VCaP (cell line): Measurements from ENCODE around the gene CTXND1.
A peak's percentile ranks its signal among the peaks of the same experiment; 100 is the strongest.
"Not testable (repeated sequence)": the region's sequence is repeated elsewhere in the genome, so short reads cannot be mapped to it uniquely, and the experiment has no call there.

Experiments used
- H3K27ac ChIP-seq: fragments of 450-650 bp; 2 replicates; pipeline ENCODE4 v1.5.1; 2017
- CTCF ChIP-seq: fragments of 450-650 bp; conservative IDR thresholded peaks from 2 replicates; pipeline ENCODE4 v1.5.1; 2017; ENCODE audit warnings: mild to moderate bottlenecking, moderate library complexity

Gene CTXND1

GRCh38 chr15:80252121-80252518 lies at the start of gene CTXND1:
CTXND1 (minus strand) TSS chr15:80252213; CDS start chr15:80201949, 50,264 bp downstream.
- H3K27ac ChIP-seq: peak within 1 kb of the TSS; percentile 70
- TF ChIP-seq CTCF: 0 out of 2 replicates have a peak, but pooled peaks have one; percentile 10

- no peak overlapping the region for H3K27ac ChIP-seq
- no peak for TF ChIP-seq CTCF
Measured at GRCh38 chr15:80301472-80301871, 49.5 kb upstream of the CTXND1 start.

GRCh38 chr15:80295777-80296176 lies 43.8 kb upstream of the CTXND1 start:
- H3K27ac ChIP-seq: not testable (repeated sequence)

GRCh38 chr15:80292079-80292478 lies 40.1 kb upstream of the CTXND1 start:
- no peak overlapping the region for H3K27ac ChIP-seq
- TF ChIP-seq CTCF: no peak

GRCh38 chr15:80290891-80291290 lies 38.9 kb upstream of the CTXND1 start:
- H3K27ac ChIP-seq: not testable (repeated sequence)

- no peak for TF ChIP-seq CTCF
- H3K27ac ChIP-seq: no peak overlapping the region
Measured at GRCh38 chr15:80289528-80290495, 37.8 kb upstream of the CTXND1 start.

GRCh38 chr15:80288131-80288530 lies 36.1 kb upstream of the CTXND1 start:
- TF ChIP-seq CTCF: no peak
- peak overlapping the region; percentile 11; the same call in 1 of the 2 replicates for H3K27ac ChIP-seq

GRCh38 chr15:80286055-80286454 lies 34.0 kb upstream of the CTXND1 start:
- TF ChIP-seq CTCF: no peak
- no peak overlapping the region for H3K27ac ChIP-seq
